Measurements from ENCODE around the gene TCEA2.

GRCh38 chr20:64045346-64046011, 17.5 kb upstream of the TCEA2 start:
- TF ChIP-seq CTCF (IDR thresholded peaks at IDR 0.05) (no peak), POLR2A (IDR thresholded peaks at IDR 0.05) (no peak)

Measured in sigmoid colon (tissue), 3 donors.